Testis (tissue), 3 donors: ENCODE results near the gene PCYOX1L. TPM values are rescaled to one million over a fixed set of nuclear protein-coding genes. Genes with fewer than 3 reads are reported as not detected.

Source experiments
- DNase-seq: peaks from one replicate; pipeline ENCODE4 v3.0.0-alpha.2; 2019
- H3K27ac ChIP-seq, 2 donors: fragments of 200-600 bp; sonication (generic); one replicate each; pipeline ENCODE4 v1.5.1; 2019
- H3K27me3 ChIP-seq: fragments of 200-600 bp; sonication (generic); one replicate; pipeline ENCODE4 v1.5.1; 2019
- H3K36me3 ChIP-seq: fragments of 200-600 bp; sonication (generic); one replicate; pipeline ENCODE4 v1.5.1; 2017; ENCODE audit warnings: low read depth; ENCODE audit errors: missing control alignments
- H3K4me1 ChIP-seq: fragments of 200-600 bp; sonication (generic); one replicate; pipeline ENCODE4 v1.5.1; 2019
- H3K4me3 ChIP-seq, 2 donors: fragments of 200-600 bp; sonication (generic); one replicate each; pipeline ENCODE4 v1.5.1; 2017 to 2019
- H3K9me3 ChIP-seq: fragments of 200-600 bp; sonication (generic); one replicate; pipeline ENCODE4 v1.5.1; 2017
- POLR2A ChIP-seq: fragments of 450-650 bp; IDR thresholded peaks from one replicate; pipeline ENCODE4 v1.6.1; 2017; ENCODE audit warnings: antibody characterized with exemption, mild to moderate bottlenecking, moderate library complexity
- WGBS, 2 donors: methylation state at CpG; one replicate each; pipeline ENCODE4 v1.1.5; 2018; 5-methylcytosine and 5-hydroxymethylcytosine counted together
- intact Hi-C: fragments of 100-400 bp; cut with DNase I; formaldehyde crosslinking; loops from one replicate; pipeline ENCODE4 v1.15.1; 2023; ENCODE audit warnings: low total_unique reads
- polyA plus RNA-seq: library from polyadenylated mRNA; stranded (reverse); fragments of 350-450 nt; fragmentation: Illumina TruSeq; extraction: RNeasy Lipid Tissue Mini Kit (QIAGEN cat#74804); gene quantifications from one replicate; pipeline ENCODE4 v1.2.3, GENCODE V29; 2014; ENCODE audit warnings: low read depth, low replicate concordance; ENCODE audit not compliant: insufficient read depth
- total RNA-seq, 2 donors: library from RNA; depleted of rRNA; stranded (reverse); fragments of >200 nt; gene quantifications; one replicate each; pipeline ENCODE4 v1.2.3, GENCODE V29; 2016
- TF ChIP-seq, protein P1 (sequence below), 3 experiments: fragments of 450-650 bp in 2 of 3; fragments of 200-600 bp in 1 of 3; sonication (generic) in 1 of 3; IDR thresholded peaks; one replicate each; pipeline ENCODE4 v1.5.1; 2016 to 2019; ENCODE audit warnings: antibody characterized with exemption in 3 of 3, mild to moderate bottlenecking in 2 of 3, moderate library complexity in 1 of 3

The PCYOX1L gene
- total and polyA plus RNA-seq, 3 donors from 2014 or later: 24.6 to 30.5 (median 29.9) TPM

DNA sequence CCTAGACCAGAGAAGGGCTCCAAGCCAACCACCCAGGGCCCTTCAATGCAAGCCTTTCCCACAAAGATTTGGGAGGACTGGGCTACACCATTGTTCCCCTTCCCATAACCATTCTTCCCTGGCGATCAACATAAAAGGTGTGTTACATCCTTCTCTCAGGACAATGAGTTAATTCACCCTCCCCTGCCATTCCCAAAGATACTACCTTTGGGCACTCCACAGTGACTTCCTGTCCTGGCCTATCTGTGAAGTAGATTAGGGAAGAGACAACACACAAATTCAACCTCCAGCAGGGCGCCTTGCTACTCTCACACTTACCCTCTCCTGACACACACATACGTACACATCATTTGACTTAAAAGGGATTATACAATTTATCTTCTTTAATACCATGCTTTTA is 44.4 kb downstream of the PCYOX1L start:
- DNase-seq: no peak
- Histone ChIP-seq H3K9me3 (no peaks in the 10 kb centered on the region), H3K36me3 (no peaks in the 10 kb centered on the region), H3K27me3 (no peaks in the 10 kb centered on the region), H3K4me3 (no peak overlapping the region), H3K4me1 (peaks cover 26% of the 10 kb centered on the region), H3K27ac (no peak overlapping the region)
- TF ChIP-seq POLR2A: no peak
- TF ChIP-seq, protein P1, sequence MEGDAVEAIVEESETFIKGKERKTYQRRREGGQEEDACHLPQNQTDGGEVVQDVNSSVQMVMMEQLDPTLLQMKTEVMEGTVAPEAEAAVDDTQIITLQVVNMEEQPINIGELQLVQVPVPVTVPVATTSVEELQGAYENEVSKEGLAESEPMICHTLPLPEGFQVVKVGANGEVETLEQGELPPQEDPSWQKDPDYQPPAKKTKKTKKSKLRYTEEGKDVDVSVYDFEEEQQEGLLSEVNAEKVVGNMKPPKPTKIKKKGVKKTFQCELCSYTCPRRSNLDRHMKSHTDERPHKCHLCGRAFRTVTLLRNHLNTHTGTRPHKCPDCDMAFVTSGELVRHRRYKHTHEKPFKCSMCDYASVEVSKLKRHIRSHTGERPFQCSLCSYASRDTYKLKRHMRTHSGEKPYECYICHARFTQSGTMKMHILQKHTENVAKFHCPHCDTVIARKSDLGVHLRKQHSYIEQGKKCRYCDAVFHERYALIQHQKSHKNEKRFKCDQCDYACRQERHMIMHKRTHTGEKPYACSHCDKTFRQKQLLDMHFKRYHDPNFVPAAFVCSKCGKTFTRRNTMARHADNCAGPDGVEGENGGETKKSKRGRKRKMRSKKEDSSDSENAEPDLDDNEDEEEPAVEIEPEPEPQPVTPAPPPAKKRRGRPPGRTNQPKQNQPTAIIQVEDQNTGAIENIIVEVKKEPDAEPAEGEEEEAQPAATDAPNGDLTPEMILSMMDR (IDR thresholded peaks at IDR 0.05): no peak
- intact Hi-C loops: no loop called here
- WGBS, 2 donors: 93 to 95% methylated on average over 3 of the region's 3 CpGs

DNA sequence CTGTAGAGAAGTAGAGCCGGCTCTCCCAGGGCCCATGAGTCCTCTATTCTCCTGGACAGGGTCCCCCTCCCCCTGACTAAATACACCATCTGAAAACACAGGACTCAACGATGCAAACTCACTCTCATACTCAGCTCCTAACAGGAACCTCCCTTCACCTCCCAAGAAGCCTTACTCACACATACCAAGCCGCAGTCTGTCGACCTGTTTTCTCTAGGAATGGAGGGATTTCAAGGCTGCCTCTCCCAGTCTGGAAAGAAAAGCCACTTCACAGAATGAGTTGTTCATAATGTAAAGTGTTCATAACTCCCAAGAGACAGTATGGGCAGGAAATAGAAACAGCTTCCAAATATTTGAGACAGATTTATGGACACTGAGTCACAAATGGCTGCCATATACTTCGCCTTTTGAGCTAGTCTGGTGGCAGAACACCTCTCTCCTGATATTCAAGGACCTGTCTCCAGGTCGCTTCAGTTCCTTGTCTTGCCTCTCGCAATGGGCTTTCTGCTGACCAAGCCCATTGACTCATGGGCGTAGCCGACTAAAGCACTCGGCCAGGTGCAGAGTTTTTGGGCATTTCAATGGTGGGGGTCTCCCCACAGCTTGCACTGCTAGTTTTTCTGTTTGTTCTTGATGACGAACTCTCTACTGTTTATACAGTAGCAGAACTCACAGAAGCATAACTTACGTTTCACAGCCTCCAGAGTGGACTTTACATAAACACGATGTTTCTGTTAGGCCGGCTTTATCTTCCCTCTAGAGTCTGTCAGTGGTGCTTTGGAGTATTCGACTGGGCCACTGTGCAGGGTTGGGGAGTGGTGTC is 46.3 kb downstream of the PCYOX1L start:
- 67 to 79% methylated on average over 15 of the region's 15 CpGs for WGBS, 2 donors
- H3K27ac ChIP-seq: peak overlapping the region; percentile 25 to 28
- no peak overlapping the region for H3K4me3 ChIP-seq
- no peaks in the 10 kb centered on the region for H3K9me3 ChIP-seq
- H3K27me3 ChIP-seq: no peaks in the 10 kb centered on the region
- intact Hi-C loops: no loop called here
- H3K4me1 ChIP-seq: peaks cover 26% of the 10 kb centered on the region
- TF ChIP-seq, protein P1 (IDR thresholded peaks at IDR 0.05): no peak
- TF ChIP-seq POLR2A: no peak
- DNase-seq: no peak
- no peaks in the 10 kb centered on the region for H3K36me3 ChIP-seq

DNA sequence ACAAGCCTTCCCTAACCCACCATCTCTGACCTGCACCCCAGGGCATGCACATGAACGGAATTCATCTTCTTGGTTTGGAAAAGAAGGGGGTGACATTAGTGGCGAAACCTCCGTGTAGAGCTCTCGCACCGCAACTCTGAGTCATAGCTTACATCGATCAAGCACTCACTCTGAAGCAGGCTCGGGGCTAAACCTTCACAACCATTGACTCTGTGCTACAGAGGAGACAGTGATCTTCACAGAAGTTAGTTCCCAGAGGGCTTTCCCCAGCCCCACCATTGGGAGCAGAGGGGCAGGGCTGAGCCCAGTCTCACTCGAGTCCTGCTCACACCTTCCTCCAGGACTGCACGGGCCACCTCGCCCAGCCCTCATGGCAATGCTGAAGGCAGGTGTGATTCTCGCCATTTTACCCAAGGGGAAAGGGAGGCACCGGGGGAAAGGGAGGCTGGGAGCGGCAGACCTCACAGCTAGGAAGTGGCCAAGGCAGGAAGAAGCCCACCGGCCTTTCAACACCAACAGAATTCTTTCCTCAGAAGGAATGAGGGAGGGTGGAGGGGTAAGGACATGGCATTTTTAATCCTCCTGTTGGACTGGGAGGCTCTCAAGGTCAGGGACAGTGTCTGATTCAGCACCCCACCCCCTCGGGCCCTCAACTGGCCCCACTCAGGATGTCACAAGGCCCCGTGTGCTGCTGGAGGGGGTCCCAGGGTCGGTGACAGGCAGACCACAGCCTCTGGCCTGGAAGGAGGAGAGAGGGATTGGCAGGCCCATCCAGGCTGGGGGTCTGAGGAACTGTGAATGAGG is 47.1 kb downstream of the PCYOX1L start:
- H3K27ac ChIP-seq: peak overlapping the region; percentile 70 to 95
- intact Hi-C loops: no loop called here
- H3K27me3 ChIP-seq: no peaks in the 10 kb centered on the region
- WGBS, 2 donors: 69 to 74% methylated on average over 17 of the region's 17 CpGs
- H3K9me3 ChIP-seq: no peaks in the 10 kb centered on the region
- no peak overlapping the region for H3K4me3 ChIP-seq
- no peak for DNase-seq
- no peaks in the 10 kb centered on the region for H3K36me3 ChIP-seq
- TF ChIP-seq POLR2A: no peak
- TF ChIP-seq, protein P1 (IDR thresholded peaks at IDR 0.05): no peak
- H3K4me1 ChIP-seq: peaks cover 26% of the 10 kb centered on the region

GRCh38 chr5:149405550-149406202 is 47.8 kb downstream of the PCYOX1L start:
- 62 to 79% methylated on average over 14 to 16 of the region's 16 CpGs for WGBS, 2 donors
- Histone ChIP-seq H3K27me3 (no peaks in the 10 kb centered on the region), H3K4me3 (no peak overlapping the region), H3K27ac (peak overlapping the region; percentile 70 to 95), H3K4me1 (peaks cover 26% of the 10 kb centered on the region), H3K36me3 (no peaks in the 10 kb centered on the region), H3K9me3 (no peaks in the 10 kb centered on the region)
- TF ChIP-seq, protein P1 (IDR thresholded peaks at IDR 0.05): no peak
- TF ChIP-seq POLR2A: no peak
- DNase-seq: no peak
- intact Hi-C loops: no loop called here
